Kidney glomerular epithelial cell (primary cell): ENCODE data around the gene ARID1B.

Experiments
- DNase-seq: peaks from one replicate; lab custom pipeline; 2025; lab: John Stamatoyannopoulos, UW

ARID1B gene

DNA sequence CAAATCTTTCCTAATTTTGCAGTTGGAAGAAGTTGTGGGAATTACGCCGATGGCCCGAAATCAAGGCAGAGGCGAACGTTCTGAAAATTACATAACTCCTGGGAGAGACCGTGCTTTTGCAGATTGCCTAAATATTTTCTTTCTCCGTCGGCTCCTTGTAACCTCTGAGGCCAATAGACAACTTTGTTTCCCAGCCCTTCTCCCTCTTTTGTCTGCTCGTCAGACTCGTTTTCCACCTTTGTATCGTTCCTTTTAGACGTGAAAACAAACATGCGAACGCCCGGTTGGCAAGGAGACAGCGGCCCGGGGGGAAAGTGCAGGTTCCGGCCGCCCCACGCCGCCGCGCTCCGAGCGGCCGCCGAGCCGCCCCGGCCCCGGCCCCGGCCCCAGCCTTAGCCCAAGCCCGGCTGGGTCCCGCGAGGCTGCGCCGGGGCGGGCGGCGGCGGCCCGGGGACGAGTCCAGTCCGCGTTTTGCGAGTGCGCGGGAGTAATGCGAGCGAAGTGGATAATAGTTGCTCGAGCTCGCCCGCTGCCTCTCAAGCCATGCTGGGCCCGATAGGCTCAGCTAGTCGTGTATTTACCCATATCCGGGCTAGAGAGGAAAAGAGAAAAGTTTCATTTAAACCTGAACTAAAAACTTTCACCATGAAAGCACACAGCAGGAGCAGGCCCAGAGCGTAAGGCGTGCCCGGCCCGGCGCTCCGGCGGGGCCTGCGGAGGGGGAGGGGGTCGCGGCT, at the start of gene ARID1B:
Gene ARID1B, plus strand, starts transcription at position 539 of the 737 bp plus-strand sequence. CDS start 303 bp downstream, outside the sequence.
- DNase-seq: peak; percentile 52

DNA sequence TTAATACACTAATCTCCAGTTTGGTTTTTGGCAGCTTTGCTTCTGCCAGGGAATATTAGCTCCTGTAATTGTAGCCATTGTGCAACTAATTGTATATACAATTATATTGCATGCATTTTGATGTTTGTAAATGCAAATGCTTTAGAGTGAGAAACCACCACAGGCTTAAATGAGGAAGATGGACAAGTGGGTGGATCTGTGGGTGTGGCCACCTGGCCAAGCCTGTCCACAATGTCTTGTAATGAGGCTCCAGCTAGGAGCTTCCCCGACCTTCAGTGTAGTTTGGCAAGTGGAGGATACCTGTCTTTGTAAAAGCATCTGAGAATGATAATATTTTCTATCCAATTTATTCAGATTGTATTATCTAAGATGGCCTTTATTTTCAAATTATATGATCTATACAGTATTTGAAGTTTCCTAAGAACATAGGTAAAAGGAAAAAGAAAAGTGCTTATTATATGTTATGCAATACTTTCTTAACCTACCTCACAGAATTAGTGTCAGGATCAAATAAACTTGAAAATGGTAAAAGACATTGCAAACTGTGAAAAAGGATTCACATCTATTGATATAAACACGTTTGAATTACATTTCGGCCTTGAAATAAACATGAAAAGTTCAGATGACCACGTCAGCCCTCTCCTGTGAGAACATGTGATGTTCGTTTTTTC, 49.3 kb upstream of the ARID1B start:
- DNase-seq: no peak

DNA sequence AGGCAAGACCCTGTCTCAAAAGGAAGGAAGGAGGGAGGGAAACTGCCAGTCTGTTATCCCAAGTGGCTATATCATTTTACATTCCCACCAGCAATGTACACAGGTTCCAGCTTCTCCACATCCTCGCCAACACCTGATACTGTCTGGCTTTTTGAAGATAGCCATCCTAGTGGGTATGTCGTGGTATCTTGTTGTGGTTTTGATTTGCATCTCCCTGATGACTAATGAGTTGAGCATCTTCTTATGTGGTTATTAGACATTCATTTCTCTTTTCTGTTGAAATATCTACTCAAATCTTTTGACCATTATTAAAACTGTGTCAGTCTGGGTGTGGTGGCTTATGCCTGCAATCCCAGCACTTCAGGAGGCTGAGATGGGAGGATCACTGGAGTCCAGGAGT, 47.9 kb upstream of the ARID1B start:
- peak; percentile 61 for DNase-seq

DNA sequence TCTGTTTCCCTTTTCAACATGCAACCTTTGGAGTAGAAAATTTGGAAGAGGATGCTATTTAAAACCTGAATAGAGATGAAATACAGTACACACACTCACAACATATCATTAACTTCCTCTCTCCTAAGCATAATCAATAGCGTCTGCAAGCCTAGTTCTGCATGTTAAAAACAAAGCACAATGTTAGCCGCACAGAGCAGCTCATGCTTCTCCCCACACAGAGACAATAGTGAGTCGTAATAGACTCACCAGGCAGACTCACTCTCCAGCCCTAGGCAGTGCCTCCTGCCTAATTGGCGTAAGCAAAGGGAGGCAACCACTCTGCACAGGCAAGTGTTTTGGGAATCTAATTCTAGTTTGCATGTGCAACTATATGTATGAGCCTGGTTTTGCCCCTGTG, 45.8 kb upstream of the ARID1B start:
- DNase-seq: peak; percentile 2

DNA sequence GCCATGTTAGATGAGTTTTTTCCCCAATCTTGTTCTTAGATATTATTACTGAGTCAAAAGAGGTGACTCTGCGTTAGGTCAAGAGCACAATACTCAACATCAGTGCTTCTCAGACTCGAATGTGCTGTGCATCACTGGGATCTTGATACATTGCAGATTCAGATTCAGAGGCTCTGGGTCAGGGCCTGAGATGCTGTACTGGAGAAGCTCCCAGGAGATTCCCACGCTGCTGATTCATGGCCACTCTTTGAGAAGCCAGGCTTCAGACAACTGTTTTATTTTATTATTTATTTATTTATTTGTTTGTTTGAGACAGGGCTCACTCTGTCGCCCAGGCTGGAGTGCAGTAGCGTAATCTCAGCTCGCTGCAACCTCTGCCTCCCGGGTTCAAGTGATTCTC, 41.4 kb upstream of the ARID1B start:
- no peak for DNase-seq

DNA sequence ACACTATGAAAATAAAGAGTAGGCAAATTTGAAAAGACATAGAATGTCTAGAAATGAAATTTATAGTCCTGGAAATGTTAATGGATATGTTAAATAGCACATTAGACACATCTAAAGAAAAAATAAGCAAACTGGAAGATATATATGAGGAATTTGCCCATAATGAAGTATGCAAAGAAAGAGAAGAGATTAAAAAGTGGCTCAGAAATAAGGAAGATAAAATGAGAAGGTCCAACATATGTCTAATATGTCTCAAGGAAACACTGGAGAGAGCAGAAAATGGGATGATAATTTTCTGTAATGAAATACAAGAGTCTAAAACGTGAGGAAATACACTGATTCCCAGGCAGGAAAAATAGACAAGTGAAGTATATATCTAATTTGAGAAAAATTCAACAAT, 36.6 kb upstream of the ARID1B start:
- no peak for DNase-seq

DNA sequence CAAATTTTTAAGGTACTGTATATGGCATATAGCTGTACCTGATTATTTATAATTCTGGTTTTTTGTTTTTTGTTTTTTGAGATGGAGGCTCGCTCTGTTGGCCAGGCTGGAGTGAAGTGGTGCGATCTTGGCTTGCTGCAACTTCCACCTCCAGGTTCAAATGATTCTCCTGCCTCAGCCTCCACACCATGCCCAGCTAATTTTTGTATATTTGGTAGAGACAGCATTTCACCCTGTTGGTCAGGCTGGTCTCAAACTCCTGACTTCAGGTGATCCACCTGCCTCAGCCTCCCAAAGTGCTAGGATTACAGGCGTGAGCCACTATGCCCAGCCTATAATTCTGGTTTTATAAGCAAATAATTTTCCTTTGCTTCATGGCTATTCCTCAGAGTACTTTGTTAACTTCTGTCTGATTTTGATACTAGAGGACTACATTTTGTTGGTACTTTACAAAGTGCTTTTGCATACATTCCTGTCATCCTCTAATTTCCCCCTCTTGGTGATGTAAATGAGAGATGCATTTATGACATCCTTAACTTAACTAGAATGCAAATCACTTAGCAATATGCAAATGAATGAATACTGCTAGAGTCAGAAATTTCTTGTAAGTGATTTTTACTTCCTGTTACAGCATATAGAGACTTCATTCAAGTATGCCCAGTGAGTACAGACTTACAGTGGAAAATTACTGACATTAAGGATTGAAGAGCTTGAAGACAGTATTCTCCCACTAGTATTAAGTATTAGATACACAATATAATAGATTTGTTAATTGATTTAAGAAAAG, 35.7 kb upstream of the ARID1B start:
- no peak for DNase-seq

DNA sequence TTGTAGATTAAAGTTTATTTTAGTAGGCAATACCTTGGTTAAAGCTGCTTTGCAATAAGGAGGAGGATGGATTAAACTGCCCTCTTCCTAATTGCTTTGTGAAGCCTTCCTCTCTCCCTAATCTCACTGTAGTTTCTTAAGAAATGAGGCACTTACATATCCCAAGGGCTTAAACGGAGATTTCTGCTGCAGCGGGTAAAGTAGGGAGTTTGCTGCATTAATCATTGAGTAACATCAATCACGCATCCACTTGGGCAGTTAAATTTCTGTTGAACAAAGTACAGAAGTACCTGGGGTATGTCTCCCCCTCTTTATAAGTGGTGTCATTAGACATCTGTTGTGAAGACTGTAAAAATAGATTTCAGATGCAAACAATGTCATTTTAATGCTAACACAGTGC, 29.5 kb upstream of the ARID1B start:
- no peak for DNase-seq

DNA sequence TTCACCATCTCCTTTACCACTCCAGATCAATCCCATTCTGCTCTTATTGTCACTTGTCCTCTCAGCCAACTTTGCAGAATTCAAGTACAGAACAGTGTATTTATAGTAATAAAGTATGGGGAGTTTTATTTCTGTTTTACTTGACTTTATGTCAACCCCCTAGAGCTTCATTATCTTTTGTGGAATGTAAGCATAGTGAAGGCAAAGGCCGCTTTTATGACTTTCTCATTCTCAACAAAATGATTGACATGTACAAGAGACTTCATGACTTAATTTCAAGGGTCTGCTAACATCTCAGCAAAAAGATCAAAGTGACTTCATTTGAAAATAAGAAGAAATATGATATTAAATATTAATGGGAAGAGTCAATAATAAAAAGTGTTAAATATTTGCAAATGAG, 28.7 kb upstream of the ARID1B start:
- DNase-seq: no peak

DNA sequence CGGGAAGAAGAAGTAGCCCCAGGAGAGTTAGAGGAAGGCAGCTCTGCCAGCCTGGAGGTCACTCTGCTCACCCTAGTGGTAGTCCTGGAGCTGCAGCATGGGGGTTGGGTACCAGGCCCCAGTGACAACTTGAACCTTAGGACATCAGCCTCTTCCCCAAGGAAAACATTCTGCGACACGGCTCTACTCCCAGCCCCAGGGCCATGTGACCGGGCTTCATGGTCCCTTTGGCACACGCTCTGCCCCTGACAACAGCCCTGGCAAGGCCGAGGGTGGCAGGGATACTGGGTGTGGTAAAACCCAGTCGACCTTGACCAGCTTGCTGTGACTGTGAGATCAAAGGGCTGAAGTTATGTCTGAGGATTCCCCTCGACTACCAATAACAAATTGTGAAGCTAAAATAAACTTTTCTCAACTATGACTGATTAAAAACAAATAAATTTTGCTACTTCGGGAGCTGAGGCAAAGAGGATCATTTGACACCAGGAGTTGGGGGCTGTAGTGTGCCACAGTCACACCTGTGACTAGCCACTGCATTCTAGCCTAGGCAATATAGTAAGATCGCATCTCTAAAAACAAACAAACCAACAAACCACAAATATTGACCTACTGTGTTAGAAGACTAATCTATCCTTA, 24.4 kb upstream of the ARID1B start:
- peak; percentile 15 for DNase-seq

DNA sequence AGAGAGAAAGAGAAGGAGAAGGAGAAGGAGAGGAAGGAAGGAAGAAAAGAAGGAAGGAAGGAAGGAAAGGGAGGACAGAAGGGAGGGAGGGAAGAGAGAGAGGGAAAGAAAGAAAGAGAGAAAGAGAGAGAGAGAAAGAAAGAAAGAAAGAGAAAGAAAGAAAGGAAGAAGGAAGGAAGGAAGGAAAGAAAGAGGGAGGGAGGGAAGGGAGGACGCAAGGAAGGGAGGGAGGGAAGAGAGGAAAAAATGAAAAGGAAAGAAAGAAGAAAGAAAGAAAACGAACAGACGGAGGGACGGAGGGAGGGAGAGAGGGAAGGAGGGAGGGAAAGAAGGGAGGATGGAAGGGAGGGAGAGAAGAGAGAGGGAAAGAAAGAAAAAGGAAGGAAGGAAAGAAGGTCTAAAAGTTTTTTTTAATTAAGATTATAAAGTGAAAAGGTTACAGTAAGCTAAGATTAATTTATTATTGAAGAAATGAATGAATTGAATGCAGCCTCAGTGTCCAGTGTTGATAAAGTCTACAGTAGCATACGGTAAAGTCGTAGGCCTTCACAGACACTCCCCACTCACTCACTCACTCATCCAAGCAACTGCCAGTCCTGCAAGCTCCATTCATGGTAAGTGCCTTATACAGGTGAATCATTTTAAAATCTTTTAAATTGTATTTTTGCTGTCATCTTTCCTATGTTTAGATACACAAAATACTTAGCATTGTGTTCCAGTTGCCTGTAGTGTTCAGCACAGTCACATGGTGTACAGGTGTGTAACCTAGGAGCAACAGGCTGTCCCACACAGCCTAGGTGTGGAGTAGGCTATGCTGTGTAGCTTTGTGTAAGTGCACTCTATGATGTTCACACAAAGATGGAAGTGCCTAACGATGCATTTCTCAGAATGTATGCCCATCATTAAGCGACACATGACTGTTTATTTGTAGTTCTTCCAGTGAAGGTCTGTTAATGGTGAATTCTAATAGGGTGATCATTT, 20.3 kb upstream of the ARID1B start:
- no peak for DNase-seq

DNA sequence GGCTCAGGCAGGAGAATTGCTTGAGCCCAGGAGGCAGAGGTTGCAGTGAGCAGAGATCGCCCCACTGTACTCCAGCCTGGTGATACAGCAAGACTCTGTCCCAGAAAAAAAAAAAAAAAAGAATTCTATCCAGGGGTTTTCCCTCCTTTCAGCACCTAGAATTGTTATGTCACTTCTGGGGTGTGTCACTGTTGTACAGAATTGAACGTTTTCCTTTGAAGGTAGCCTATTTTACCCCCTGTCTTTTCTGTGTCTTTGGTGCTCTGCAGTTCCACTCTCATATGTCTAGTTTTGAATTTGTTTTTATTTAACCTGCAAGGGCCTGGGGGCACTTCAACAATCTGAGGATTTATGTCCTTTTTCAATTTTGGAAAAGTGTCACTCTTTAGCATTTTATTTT, 19.3 kb upstream of the ARID1B start:
- DNase-seq: no peak

DNA sequence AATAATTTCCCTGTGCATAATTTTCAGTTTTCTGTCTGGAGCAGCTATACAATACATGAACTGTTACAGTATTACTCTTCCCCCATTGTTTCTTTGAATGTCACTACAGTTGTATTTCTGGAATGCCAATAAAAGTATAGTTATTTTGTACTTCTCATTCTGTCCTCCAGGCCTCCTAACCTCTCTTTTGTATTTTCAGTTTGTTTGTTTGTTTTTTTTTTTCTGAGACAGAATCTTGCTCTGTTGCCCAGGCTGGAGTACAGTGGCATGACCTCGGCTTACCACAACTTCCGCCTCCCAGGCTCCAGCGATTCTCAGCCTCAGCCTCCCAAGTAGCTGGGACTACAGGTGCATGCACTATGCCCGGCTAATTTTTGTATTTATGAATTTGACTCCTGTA, 16.8 kb upstream of the ARID1B start:
- DNase-seq: no peak

DNA sequence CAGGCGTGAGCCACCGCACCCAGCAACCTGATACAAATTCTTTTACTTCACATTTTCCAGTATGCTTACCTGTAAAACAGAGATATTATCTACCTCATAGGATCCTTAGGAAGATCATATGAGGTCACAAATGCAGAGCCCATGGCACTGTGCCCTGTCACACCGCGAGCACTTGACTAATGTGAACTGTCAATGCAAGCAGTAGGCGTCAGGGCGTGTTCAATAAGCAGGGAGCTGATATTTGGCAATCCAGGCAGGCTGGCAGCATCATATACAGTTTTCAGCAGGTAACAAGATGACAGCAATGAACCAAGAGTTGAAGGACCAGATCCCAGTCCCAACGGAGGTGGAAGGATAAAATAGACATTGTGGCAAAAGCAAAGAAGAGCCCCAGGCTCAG, 14.6 kb upstream of the ARID1B start:
- no peak for DNase-seq

DNA sequence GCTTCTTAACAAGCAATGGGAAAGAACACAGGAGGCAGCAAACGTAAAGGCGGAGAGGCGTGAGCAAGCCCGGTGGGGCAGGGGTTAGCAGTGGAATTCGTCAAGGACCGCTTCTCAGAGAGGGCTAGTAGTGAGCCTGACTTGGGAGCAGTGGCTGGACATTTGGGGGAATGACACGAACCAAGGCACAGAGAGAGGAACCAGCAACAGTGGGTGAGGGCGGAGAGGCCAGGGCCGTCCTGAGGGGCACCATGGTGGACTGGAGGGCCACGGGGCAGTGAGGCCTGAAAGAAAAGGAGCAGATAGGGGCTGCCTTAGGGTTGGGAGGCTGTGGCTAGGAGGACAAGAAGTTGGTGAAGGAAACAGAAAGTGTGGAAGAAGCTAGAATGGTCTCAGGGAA, 12.1 kb upstream of the ARID1B start:
- DNase-seq: no peak

DNA sequence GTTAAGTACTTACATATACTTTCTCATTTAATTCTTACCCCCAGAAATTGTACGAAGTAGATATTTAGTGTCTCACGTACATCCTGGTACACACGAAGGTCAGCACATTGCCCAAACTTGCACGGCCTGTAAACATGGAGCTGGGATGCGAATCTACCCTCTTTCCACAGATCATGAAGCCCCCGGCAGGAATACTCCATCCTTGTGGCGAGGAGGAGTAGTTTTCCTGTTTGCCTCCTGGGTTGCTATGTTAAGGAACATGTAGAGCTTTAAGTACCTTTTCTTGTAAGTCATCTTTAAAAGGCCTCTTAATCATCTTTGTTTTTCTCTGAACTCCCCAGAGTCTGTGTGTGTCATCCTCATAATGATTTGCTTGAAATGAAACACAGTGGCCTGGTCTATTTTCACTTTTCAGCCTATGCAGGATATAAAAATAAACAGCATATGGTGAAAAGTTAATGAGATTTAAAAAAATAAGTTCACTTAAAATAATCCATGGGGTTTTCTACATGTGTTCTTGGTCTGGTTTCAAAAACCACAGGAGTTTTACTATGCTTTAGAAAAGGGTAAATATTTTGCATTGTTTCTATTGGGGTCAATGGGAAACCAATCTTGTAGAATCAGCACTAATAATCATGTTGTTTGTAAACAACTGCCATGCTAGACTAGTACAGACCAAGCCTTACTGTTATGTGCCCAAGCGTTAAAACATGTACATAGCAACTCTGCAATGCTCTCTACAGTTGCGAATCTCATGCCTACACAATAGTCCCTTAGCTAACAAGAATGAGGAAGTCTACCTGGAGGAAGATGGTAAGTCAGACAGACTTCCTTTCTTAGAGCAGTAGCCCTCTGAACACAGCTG, 9.3 kb upstream of the ARID1B start:
- peak; percentile 72 for DNase-seq

DNA sequence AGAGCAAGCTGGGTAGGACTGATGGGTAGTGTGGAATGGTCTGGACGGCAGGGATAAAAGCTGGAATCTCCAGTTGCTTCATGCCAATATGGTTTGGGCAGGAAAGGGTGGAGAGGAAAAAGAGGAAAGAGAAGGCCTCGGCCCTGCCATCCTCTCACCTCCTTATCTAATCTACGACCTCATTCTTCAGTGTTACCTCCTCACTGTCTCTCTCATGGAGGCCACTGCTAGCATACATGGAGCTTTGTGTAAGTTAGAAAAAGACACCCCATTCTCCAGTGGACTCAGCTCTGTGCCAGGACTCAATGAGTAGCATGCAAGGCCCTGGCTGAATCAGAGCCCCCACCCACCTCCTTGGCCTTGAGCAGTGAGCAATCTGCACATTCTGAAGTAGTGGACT, 6.1 kb upstream of the ARID1B start:
- no peak for DNase-seq

DNA sequence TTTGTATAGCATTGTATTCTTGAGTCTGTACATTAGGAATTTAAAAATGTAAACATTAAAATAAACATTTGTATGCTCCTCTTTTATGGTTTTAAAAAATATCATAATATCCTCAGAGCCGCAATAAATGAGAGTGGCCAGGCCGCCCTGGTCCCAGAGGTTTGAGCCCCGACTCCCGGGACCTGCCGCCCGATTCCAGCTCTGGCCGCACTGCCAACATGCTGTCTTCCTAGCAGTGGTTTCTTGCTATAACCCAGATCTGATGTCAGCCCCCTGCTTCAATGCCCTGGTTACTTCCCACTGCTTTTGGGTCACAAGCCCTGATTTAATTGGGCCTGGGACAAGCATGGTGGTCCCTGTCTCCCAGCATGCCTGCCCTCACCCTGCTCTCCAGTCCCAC, 5.4 kb upstream of the ARID1B start:
- no peak for DNase-seq

DNA sequence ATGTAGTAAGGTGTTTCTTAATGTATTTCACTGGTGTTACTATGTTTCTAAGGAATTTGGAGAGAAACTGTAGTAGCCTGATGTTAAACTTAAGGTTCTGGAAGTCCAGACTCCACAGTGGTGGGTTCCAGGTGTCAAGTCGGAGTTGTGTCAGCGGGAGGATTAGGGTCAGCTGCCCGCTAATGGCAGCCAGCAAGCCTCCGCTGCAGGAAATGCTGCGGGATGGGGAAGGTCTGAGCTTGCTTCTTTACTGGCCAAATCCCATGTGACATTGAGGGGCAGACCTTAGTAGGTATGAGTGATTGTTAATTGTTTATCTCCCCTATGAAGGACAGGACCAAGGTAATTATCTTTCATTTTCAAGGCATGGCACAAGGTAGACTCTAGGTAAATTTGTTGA, 3.7 kb upstream of the ARID1B start:
- no peak for DNase-seq
